ENCODE results near the gene CERS3.

DNA sequence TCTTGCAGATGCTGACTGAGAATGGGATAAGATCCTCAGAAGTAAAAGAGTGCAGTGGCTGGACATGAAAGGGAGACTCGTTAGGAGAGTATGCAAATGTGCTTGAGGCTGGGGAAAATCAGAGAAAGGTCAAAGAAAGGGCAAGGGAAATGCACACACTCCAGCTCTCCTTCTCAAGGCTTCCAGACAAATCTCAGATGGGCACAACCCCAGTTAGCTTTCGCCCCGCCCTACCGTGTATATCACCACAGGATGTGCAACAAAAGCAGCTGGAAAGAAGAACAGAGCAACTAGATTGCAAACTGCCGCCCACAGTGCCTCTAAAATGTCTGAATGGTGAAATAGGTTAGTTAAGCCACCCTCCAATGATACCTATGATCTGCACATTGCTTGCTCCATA is 63.9 kb downstream of the CERS3 start:
- no peak for TF ChIP-seq POLR2A (IDR thresholded peaks at IDR 0.05)
- TF ChIP-seq, protein P1, sequence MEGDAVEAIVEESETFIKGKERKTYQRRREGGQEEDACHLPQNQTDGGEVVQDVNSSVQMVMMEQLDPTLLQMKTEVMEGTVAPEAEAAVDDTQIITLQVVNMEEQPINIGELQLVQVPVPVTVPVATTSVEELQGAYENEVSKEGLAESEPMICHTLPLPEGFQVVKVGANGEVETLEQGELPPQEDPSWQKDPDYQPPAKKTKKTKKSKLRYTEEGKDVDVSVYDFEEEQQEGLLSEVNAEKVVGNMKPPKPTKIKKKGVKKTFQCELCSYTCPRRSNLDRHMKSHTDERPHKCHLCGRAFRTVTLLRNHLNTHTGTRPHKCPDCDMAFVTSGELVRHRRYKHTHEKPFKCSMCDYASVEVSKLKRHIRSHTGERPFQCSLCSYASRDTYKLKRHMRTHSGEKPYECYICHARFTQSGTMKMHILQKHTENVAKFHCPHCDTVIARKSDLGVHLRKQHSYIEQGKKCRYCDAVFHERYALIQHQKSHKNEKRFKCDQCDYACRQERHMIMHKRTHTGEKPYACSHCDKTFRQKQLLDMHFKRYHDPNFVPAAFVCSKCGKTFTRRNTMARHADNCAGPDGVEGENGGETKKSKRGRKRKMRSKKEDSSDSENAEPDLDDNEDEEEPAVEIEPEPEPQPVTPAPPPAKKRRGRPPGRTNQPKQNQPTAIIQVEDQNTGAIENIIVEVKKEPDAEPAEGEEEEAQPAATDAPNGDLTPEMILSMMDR (IDR thresholded peaks at IDR 0.05): no peak
